Stomach (tissue), 9 donors: ENCODE results near the gene MPI. TPM values are rescaled to one million over a fixed set of nuclear protein-coding genes. Genes with fewer than 3 reads are reported as not detected.
"Not testable (repeated sequence)": the region's sequence is repeated elsewhere in the genome, so short reads cannot be mapped to it uniquely, and the experiment has no call there.

Source experiments
- DNase-seq, 2 donors: peaks; one replicate each; pipeline versions ENCODE4 v3.0.0 to v3.0.0-alpha.2; 2013 to 2019
- H3K27ac ChIP-seq, 5 donors: fragments of 200-600 bp in 4 of 5; sonication (generic) in 4 of 5; one replicate each; pipeline ENCODE4 v1.5.1; 2013 to 2019; ENCODE audit warnings: mild to moderate bottlenecking in 1 of 5, moderate library complexity in 1 of 5
- H3K27me3 ChIP-seq, 3 donors: fragments of 200-600 bp; sonication (generic); one replicate each; pipeline ENCODE4 v1.5.1; 2017 to 2019; ENCODE audit warnings: mixed run types in 1 of 3
- H3K36me3 ChIP-seq, 4 donors: fragments of 200-600 bp; sonication (generic); 1 replicate in 3 of 4; 2 replicates in 1 of 4; pipeline ENCODE4 v1.5.1; 2016 to 2019
- H3K4me1 ChIP-seq, 4 donors: fragments of 200-600 bp; sonication (generic); one replicate each; pipeline ENCODE4 v1.5.1; 2016 to 2019
- H3K4me3 ChIP-seq, 4 donors: fragments of 200-600 bp; sonication (generic) in 3 of 4; one replicate each; pipeline ENCODE4 v1.5.1; 2016 to 2019; ENCODE audit warnings: mild to moderate bottlenecking in 1 of 4
- H3K9me3 ChIP-seq, 4 donors: fragments of 200-600 bp; sonication (generic); one replicate each; pipeline ENCODE4 v1.5.1; 2016 to 2019
- EP300 ChIP-seq: sonication (generic); formaldehyde crosslinking; IDR thresholded peaks from one replicate; pipeline ENCODE4 v1.6.1; 2017; ENCODE audit warnings: antibody characterized with exemption
- POLR2A ChIP-seq, 4 donors: fragments of 450-650 bp; IDR thresholded peaks; one replicate each; pipeline ENCODE4 v1.6.1; 2016; ENCODE audit warnings: antibody characterized with exemption in 4 of 4, control low read depth in 2 of 4, mild to moderate bottlenecking in 1 of 4, moderate library complexity in 1 of 4
- POLR2AphosphoS5 ChIP-seq, 3 donors: sonication (generic); formaldehyde crosslinking; IDR thresholded peaks; one replicate each; pipeline ENCODE4 v1.6.1; 2016; ENCODE audit warnings: antibody characterized with exemption in 3 of 3
- WGBS, 5 donors: extraction: QIAGEN DNeasy Blood & Tissue Kit in 3 of 5; methylation state at CpG; one replicate each; pipeline versions ENCODE4 v1.1.5 to v1.1.7; 2013 to 2018; 5-methylcytosine and 5-hydroxymethylcytosine counted together
- intact Hi-C: fragments of 100-400 bp; cut with DNase I; formaldehyde crosslinking; loops from one replicate; pipeline ENCODE4 v1.15.1; 2023; ENCODE audit warnings: low total_unique reads
- polyA plus RNA-seq, 3 donors: library from polyadenylated mRNA; stranded (reverse); fragments of 200-250 nt; gene quantifications; one replicate each; pipeline ENCODE4 v1.2.3, GENCODE V29; 2013
- total RNA-seq, 5 donors: library from RNA; depleted of rRNA; stranded (reverse); fragments of >200 nt; gene quantifications; one replicate each; pipeline versions ENCODE4 v1.1.0 to v1.2.3, GENCODE V29; 2014 to 2016
- TF ChIP-seq, protein P1 (sequence below), 7 experiments: fragments of 450-650 bp in 4 of 7; fragments of 200-600 bp in 3 of 7; sonication (generic) in 3 of 7; IDR thresholded peaks; one replicate each; pipeline ENCODE4 v1.5.1; 2016 to 2019; ENCODE audit warnings: antibody characterized with exemption in 7 of 7, control low read depth in 2 of 7, mild to moderate bottlenecking in 1 of 7
- donor health status: healthy with polysubstance abuse.
- donor health status: Bipolar disorder and iron deficiency.
- donor health status: healthy.

MPI gene
- total and polyA plus RNA-seq, 8 donors, result 17.0 to 35.7 (median 20.4) TPM

DNA sequence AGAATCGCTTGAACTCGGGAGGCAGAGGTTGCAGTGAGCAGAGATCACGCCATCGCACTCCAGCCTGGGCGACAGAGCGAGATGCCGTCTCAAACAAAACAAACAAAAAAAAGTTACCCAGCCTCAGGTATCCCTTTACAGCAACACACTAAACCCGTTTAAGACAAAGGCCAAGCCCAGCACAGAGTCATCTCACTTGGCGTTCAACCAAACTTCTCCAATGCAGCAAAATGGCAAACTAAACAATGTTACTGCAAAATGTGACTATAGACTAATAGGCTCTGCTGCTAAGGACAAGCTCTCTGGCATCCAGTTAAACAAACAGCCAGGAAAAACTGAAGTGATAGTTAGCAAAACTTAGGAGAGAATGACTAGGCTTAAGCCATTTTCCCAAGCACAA is 23.2 kb downstream of the MPI start:
- DNase-seq, result no peak
- intact Hi-C loops, result no loop called here
- Histone ChIP-seq H3K9me3 (no peaks in the 10 kb centered on the region), H3K4me1 (no peaks in the 10 kb centered on the region), H3K27ac (no peak overlapping the region), H3K36me3 (peaks cover 39 to 84% (median 73%) of the 10 kb centered on the region in 4 donors), H3K27me3 (no peaks in the 10 kb centered on the region), H3K4me3 (no peak overlapping the region)
- WGBS, 5 donors, result 84 to 91% (median 86%) methylated on average over 9 of the region's 9 CpGs
- TF ChIP-seq POLR2AphosphoS5 (IDR thresholded peaks at IDR 0.05) (no peak), POLR2A (IDR thresholded peaks at IDR 0.05) (no peak)
- TF ChIP-seq, protein P1, sequence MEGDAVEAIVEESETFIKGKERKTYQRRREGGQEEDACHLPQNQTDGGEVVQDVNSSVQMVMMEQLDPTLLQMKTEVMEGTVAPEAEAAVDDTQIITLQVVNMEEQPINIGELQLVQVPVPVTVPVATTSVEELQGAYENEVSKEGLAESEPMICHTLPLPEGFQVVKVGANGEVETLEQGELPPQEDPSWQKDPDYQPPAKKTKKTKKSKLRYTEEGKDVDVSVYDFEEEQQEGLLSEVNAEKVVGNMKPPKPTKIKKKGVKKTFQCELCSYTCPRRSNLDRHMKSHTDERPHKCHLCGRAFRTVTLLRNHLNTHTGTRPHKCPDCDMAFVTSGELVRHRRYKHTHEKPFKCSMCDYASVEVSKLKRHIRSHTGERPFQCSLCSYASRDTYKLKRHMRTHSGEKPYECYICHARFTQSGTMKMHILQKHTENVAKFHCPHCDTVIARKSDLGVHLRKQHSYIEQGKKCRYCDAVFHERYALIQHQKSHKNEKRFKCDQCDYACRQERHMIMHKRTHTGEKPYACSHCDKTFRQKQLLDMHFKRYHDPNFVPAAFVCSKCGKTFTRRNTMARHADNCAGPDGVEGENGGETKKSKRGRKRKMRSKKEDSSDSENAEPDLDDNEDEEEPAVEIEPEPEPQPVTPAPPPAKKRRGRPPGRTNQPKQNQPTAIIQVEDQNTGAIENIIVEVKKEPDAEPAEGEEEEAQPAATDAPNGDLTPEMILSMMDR (IDR thresholded peaks at IDR 0.05), result no peak

GRCh38 chr15:74913799-74914198 is 24.0 kb downstream of the MPI start:
- H3K36me3 ChIP-seq, result peaks cover 46 to 91% (median 81%) of the 10 kb centered on the region in 4 donors
- H3K4me3 ChIP-seq, DNase-seq, H3K27ac ChIP-seq, H3K4me1 ChIP-seq, H3K9me3 ChIP-seq, H3K27me3 ChIP-seq, intact Hi-C loops: not testable (repeated sequence)
- WGBS, 5 donors, result 95 to 98% (median 95%) methylated on average over 8 of the region's 8 CpGs

DNA sequence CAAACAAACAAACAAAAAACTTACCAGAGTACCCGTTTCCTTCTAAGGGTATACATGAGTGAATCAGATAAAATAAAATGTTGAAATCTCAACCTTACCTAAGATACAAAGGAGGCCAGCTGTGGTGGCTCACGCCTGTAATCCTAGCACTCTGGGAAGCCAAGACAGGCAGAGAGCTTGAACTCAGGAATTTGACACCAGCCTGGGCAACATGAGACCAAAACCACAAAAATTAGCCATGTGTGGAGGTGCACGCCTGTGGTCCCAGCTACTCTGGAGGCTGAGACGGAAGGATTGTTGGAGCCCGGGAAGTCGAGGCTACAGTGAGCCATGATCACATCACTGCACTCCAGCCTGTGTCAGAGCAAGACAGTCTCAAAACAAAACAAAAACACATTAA is 27.8 kb downstream of the MPI start:
- 87 to 93% (median 91%) methylated on average over 6 of the region's 6 CpGs for WGBS, 5 donors
- peaks cover 66 to 100% (median 99%) of the 10 kb centered on the region in 4 donors for H3K36me3 ChIP-seq
- no peak for DNase-seq
- intact Hi-C loops, result no loop called here
- H3K4me1 ChIP-seq, result no peaks in the 10 kb centered on the region
- H3K27me3 ChIP-seq, result no peaks in the 10 kb centered on the region
- TF ChIP-seq POLR2A (IDR thresholded peaks at IDR 0.05) (no peak), EP300 (no peak), POLR2AphosphoS5 (IDR thresholded peaks at IDR 0.05) (no peak)
- TF ChIP-seq, protein P1 (IDR thresholded peaks at IDR 0.05), result no peak
- H3K4me3 ChIP-seq, result no peak overlapping the region
- no peak overlapping the region for H3K27ac ChIP-seq
- no peaks in the 10 kb centered on the region for H3K9me3 ChIP-seq

DNA sequence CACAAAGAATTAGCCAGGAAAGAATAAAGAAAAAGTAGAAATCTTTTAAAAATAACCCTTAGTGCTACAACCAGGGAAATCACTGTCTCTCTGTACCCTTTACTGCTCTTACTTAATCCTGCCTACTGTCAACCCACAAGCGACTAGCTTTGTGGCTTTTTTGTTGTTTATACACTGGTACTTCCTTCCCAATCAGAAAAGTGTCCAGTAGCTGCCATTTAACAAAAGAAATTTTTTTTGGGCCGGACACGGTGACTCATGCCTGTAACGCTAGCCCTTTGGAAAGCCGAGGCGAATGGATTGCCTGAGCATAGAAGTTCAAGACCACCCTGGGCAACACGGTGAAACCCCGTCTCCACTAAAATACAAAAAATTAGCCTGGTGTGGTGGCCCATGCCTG is 30.6 kb downstream of the MPI start:
- intact Hi-C loops, result no loop called here
- peaks cover 71 to 100% (median 100%) of the 10 kb centered on the region in 4 donors for H3K36me3 ChIP-seq
- no peak overlapping the region for H3K27ac ChIP-seq
- H3K9me3 ChIP-seq, result no peaks in the 10 kb centered on the region
- no peaks in the 10 kb centered on the region for H3K27me3 ChIP-seq
- TF ChIP-seq POLR2A (IDR thresholded peaks at IDR 0.05) (no peak), POLR2AphosphoS5 (IDR thresholded peaks at IDR 0.05) (no peak), EP300 (no peak)
- TF ChIP-seq, protein P1 (IDR thresholded peaks at IDR 0.05), result no peak
- no peaks in the 10 kb centered on the region for H3K4me1 ChIP-seq
- no peak overlapping the region for H3K4me3 ChIP-seq
- 65 to 77% (median 68%) methylated on average over 8 of the region's 8 CpGs for WGBS, 5 donors
- DNase-seq, result no peak

GRCh38 chr15:74924525-74924924 is 34.7 kb downstream of the MPI start:
- TF ChIP-seq POLR2AphosphoS5 (IDR thresholded peaks at IDR 0.05) (no peak), POLR2A (IDR thresholded peaks at IDR 0.05) (no peak), EP300 (no peak)
- TF ChIP-seq, protein P1 (IDR thresholded peaks at IDR 0.05), result no peak
- 89 to 96% (median 93%) methylated on average over 3 of the region's 3 CpGs for WGBS, 5 donors

More at GRCh38 chr15:74924525-74924924, 34.7 kb downstream of the MPI start:
- no peaks in the 10 kb centered on the region for H3K27me3 ChIP-seq
- H3K27ac ChIP-seq, result no peak overlapping the region
- intact Hi-C loops, result no loop called here
- peaks cover 71 to 100% (median 100%) of the 10 kb centered on the region in 4 donors for H3K36me3 ChIP-seq
- no peak overlapping the region for H3K4me3 ChIP-seq
- no peak for DNase-seq
- no peaks in the 10 kb centered on the region for H3K9me3 ChIP-seq
- no peaks in the 10 kb centered on the region for H3K4me1 ChIP-seq
